ENCODE measurements around the gene ORAI2.

ORAI2 gene

DNA sequence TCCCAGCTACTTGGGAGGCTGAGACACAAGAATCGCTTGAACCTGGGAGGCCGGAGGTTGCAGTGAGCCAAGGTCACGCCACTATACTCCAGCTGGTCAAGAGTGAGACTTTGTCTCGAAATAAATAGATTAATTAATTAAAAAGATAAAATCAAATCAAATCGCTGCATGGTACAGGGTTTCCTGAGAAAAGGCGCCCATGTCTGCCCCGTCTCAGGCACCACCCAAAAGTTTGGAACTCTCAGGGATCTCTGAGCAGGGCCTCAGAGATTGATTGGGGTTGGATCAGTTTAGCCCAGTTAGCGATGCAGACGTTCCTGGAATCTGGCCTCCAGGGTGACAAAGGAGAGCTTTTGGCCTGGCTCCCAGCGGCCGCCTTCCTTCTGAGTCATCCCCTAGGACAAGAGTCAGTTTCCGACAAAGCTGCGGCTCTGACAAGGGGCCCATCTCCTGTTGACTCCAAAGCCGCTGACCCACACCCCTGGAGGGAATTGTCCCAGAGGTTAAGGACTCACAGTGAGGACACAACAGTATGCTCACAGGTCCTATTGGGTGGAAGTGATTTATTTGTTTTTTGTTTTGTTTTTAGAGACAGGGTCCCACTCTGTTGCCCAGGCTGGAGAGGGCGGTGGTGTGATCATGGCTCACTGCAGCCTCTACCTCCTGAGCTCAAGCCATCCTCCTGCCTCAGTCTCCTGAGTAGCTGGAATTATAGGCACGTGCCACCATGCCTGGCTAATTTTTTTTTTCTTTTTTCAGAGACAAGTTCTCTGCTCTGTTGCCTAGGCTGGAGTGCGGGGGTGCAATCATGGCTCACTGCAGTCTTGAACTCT lies 6.8 kb downstream of the ORAI2 start:
- no peak overlapping the region for H3K27ac ChIP-seq (ENCODE audit: insufficient read depth, low read length, poor library complexity, severe bottlenecking)
- no peaks in the 10 kb centered on the region for H3K9me3 ChIP-seq (ENCODE audit: control insufficient read depth, low read length)
- H3K4me1 ChIP-seq (ENCODE audit: control insufficient read depth, insufficient read depth, low read length, poor library complexity, severe bottlenecking), result no peaks in the 10 kb centered on the region
- peaks cover 22% of the 10 kb centered on the region for H3K36me3 ChIP-seq (ENCODE audit: control insufficient read depth, insufficient read depth, low read length)
- no peak for DNase-seq
- H3K4me3 ChIP-seq (ENCODE audit: insufficient read depth, low read depth, low read length, poor library complexity, severe bottlenecking), result no peak overlapping the region
- H3K27me3 ChIP-seq (replicated peaks; ENCODE audit: control insufficient read depth, insufficient read depth, low read length, poor library complexity, severe bottlenecking), result no peaks in the 10 kb centered on the region

DNA sequence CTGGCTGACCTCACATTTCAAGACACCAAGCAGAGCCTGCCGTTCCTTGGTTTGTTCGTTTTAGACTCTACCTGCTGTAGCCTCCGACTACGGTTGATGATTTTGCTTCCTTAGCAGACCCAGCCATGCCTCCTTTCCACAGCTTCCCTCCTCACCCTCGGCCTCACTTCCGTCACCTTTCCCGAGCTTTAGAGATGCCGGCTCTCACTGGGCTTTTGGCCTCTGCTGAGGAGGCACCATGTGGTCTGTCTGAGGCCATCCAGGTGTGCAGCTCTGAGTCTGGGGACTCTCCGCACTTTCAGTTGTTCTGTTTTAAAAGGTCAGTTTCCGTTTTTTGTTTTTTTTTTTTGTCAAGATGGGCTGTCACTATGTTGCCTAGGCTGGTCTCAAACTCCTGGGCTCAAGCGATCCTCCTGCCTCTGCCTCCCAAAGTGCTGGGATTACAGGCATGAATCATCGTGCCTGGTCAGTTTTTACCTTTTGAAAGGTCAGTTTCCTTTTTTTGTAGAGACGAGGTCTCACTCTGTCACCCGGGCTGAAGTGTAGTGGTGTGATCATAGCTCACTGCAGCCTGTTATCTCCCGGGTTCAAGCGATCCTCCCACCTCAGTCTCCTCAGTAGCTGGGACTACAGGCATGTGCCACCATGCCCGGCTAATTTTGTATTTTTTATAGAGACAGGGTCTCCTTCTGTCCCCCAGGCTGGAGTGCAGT lies 11.7 kb downstream of the ORAI2 start:
- no peaks in the 10 kb centered on the region for H3K27me3 ChIP-seq (replicated peaks; ENCODE audit: control insufficient read depth, insufficient read depth, low read length, poor library complexity, severe bottlenecking)
- peaks cover 27% of the 10 kb centered on the region for H3K36me3 ChIP-seq (ENCODE audit: control insufficient read depth, insufficient read depth, low read length)
- H3K9me3 ChIP-seq (ENCODE audit: control insufficient read depth, low read length), result no peaks in the 10 kb centered on the region
- no peak for DNase-seq
- no peaks in the 10 kb centered on the region for H3K4me1 ChIP-seq (ENCODE audit: control insufficient read depth, insufficient read depth, low read length, poor library complexity, severe bottlenecking)
- H3K4me3 ChIP-seq (ENCODE audit: insufficient read depth, low read depth, low read length, poor library complexity, severe bottlenecking), result no peak overlapping the region
- no peak overlapping the region for H3K27ac ChIP-seq (ENCODE audit: insufficient read depth, low read length, poor library complexity, severe bottlenecking)

DNA sequence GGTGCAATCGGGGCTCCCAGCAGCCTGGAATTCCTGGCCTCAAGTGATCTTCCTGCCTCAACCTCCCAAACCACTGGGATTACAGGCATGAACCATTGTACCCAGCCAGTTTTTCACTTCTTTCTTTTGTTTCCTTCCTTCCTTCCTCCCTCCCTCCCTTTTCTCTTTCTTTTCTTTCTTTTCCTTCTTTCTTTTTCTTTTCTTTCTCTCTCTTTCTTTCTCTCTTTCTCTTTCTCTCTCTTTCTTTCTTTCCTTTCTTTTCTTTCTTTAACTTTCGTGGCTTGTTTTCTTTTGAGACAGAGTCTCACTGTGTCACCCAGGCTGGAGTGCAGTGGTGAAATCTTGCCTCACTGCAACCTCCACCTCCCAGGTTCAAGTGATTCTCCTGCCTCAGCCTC lies 12.3 kb downstream of the ORAI2 start:
- H3K27me3 ChIP-seq (replicated peaks; ENCODE audit: control insufficient read depth, insufficient read depth, low read length, poor library complexity, severe bottlenecking), result no peaks in the 10 kb centered on the region
- peaks cover 24% of the 10 kb centered on the region for H3K36me3 ChIP-seq (ENCODE audit: control insufficient read depth, insufficient read depth, low read length)
- DNase-seq, result no peak
- H3K4me1 ChIP-seq (ENCODE audit: control insufficient read depth, insufficient read depth, low read length, poor library complexity, severe bottlenecking), result no peaks in the 10 kb centered on the region
- H3K4me3 ChIP-seq (ENCODE audit: insufficient read depth, low read depth, low read length, poor library complexity, severe bottlenecking), result no peak overlapping the region
- H3K9me3 ChIP-seq (ENCODE audit: control insufficient read depth, low read length), result no peaks in the 10 kb centered on the region
- no peak overlapping the region for H3K27ac ChIP-seq (ENCODE audit: insufficient read depth, low read length, poor library complexity, severe bottlenecking)

DNA sequence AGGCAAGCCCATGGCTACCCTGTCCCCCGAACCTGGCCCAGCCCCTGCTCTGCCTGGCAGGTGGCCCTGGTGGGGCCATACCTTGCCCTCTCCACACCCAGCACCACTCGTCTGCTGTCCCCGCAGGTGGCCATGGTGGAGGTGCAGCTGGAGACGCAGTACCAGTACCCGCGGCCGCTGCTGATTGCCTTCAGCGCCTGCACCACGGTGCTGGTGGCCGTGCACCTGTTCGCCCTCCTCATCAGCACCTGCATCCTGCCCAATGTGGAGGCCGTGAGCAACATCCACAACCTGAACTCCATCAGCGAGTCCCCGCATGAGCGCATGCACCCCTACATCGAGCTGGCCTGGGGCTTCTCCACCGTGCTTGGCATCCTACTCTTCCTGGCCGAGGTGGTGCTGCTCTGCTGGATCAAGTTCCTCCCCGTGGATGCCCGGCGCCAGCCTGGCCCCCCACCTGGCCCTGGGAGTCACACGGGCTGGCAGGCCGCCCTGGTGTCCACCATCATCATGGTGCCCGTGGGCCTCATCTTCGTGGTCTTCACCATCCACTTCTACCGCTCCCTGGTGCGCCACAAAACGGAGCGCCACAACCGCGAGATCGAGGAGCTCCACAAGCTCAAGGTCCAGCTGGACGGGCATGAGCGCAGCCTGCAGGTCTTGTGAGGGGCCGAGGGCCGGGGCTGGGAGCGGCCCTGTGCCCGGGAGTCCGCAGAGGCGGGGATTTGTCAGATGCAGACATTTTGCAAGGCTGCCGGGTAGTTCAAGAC lies 13.2 kb downstream of the ORAI2 start:
- no peak for DNase-seq
- Histone ChIP-seq H3K4me1 (ENCODE audit: control insufficient read depth, insufficient read depth, low read length, poor library complexity, severe bottlenecking) (no peaks in the 10 kb centered on the region), H3K4me3 (ENCODE audit: insufficient read depth, low read depth, low read length, poor library complexity, severe bottlenecking) (no peak overlapping the region), H3K36me3 (ENCODE audit: control insufficient read depth, insufficient read depth, low read length) (peaks cover 24% of the 10 kb centered on the region), H3K27ac (ENCODE audit: insufficient read depth, low read length, poor library complexity, severe bottlenecking) (no peak overlapping the region), H3K9me3 (ENCODE audit: control insufficient read depth, low read length) (no peaks in the 10 kb centered on the region), H3K27me3 (replicated peaks; ENCODE audit: control insufficient read depth, insufficient read depth, low read length, poor library complexity, severe bottlenecking) (no peaks in the 10 kb centered on the region)

DNA sequence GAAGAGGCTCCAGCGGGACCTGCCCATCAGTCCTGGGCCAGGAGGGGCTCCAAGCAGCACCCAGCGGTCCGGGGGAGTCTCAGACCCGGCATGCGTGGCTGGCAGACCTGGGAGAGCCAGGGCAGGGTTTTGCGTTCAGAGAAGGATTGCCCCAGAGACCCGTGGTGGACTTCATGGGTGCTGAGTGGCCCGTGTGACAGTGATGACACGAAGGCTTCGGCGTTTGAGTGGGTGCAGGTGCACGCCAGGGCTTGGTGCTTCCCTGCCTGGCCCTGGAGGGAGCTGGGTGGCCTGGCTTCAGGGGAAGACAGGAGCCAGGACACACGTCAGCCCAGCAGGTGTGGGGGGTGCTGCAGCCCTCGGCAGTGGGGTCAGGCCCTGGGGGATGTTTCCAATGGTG lies 13.9 kb downstream of the ORAI2 start:
- DNase-seq, result no peak
- Histone ChIP-seq H3K4me1 (ENCODE audit: control insufficient read depth, insufficient read depth, low read length, poor library complexity, severe bottlenecking) (no peaks in the 10 kb centered on the region), H3K36me3 (ENCODE audit: control insufficient read depth, insufficient read depth, low read length) (peaks cover 21% of the 10 kb centered on the region), H3K27ac (ENCODE audit: insufficient read depth, low read length, poor library complexity, severe bottlenecking) (no peak overlapping the region), H3K9me3 (ENCODE audit: control insufficient read depth, low read length) (no peaks in the 10 kb centered on the region), H3K27me3 (replicated peaks; ENCODE audit: control insufficient read depth, insufficient read depth, low read length, poor library complexity, severe bottlenecking) (no peaks in the 10 kb centered on the region), H3K4me3 (ENCODE audit: insufficient read depth, low read depth, low read length, poor library complexity, severe bottlenecking) (no peak overlapping the region)

DNA sequence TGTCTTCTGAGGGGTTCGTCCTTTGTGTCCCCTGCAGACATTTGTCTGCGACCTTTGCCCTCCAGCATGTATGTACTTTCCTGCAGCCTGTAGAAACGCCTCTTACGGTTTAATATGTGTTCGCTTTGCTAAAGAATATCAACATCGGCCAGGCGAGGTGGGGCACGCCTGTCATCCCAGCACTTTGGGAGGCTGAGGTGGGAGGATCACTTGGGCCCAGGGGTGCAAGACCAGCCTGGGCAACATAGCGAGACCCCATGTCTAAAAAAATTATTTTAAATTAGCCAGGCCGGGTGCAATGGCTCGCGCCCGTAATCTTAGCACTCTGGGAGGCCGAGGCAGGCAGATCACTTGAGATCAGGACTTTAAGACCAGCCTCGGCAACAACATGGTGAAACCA lies 15.8 kb downstream of the ORAI2 start:
- Histone ChIP-seq H3K27ac (ENCODE audit: insufficient read depth, low read length, poor library complexity, severe bottlenecking) (no peak overlapping the region), H3K4me1 (ENCODE audit: control insufficient read depth, insufficient read depth, low read length, poor library complexity, severe bottlenecking) (no peaks in the 10 kb centered on the region), H3K27me3 (replicated peaks; ENCODE audit: control insufficient read depth, insufficient read depth, low read length, poor library complexity, severe bottlenecking) (no peaks in the 10 kb centered on the region), H3K9me3 (ENCODE audit: control insufficient read depth, low read length) (no peaks in the 10 kb centered on the region), H3K36me3 (ENCODE audit: control insufficient read depth, insufficient read depth, low read length) (peaks cover 21% of the 10 kb centered on the region), H3K4me3 (ENCODE audit: insufficient read depth, low read depth, low read length, poor library complexity, severe bottlenecking) (no peak overlapping the region)
- no peak for DNase-seq

DNA sequence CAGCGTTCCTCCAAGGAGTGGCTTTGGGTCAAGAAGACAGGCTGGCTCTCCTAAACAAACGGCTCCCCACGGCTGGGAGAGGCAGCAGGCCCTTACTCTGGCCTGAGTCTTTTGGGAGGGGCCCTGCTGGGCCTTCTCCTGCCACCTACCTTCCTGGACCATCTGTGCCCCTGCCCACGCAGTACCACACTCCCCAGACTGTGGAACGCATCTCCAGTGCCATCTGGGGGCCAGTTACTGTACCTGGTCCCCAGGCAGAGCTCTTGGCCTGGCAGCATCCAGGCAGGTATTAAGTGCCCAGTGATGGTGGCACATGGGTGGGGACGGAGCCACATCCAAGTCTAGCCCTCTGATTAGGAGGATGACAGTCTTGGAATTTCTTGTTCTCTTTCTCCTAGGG lies 16.9 kb downstream of the ORAI2 start:
- no peak overlapping the region for H3K27ac ChIP-seq (ENCODE audit: insufficient read depth, low read length, poor library complexity, severe bottlenecking)
- no peaks in the 10 kb centered on the region for H3K9me3 ChIP-seq (ENCODE audit: control insufficient read depth, low read length)
- no peaks in the 10 kb centered on the region for H3K27me3 ChIP-seq (replicated peaks; ENCODE audit: control insufficient read depth, insufficient read depth, low read length, poor library complexity, severe bottlenecking)
- H3K36me3 ChIP-seq (ENCODE audit: control insufficient read depth, insufficient read depth, low read length), result peaks cover 17% of the 10 kb centered on the region
- DNase-seq, result peak in 2 of 3 donors; percentile 25
- H3K4me1 ChIP-seq (ENCODE audit: control insufficient read depth, insufficient read depth, low read length, poor library complexity, severe bottlenecking), result no peaks in the 10 kb centered on the region
- no peak overlapping the region for H3K4me3 ChIP-seq (ENCODE audit: insufficient read depth, low read depth, low read length, poor library complexity, severe bottlenecking)

DNA sequence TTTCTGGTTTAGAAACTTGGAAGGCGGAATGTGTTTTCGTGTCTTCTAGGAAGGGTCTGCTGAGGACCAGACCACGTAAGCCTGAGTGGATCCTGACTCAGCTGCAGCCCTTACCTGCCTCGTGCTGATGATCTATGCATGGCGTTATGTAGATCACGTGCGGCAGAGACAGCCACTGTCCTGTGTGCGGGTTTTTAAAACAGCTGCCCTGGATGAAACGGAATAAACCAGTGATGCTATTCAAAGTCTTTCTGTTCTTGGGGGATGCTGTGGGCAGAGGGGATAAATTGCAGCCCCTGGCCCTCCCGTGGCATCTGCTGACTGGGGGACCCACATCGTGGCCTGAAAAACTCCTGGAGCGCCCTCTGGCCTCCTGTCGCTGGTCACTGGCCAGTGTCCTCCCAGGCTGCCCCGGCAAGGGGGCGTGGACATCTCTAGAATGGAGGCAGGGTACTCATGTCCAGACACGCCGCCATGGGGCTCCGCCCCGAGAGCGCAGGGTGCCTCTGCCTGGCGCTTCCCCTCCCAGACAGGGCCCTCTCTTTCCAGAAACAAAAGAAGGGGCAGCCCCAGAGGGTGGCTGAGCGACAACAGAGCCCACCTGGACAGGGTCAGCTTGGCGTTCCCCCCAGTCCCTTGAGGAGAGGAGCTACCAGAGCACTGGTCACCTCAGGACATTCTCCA lies 18.1 kb downstream of the ORAI2 start:
- Histone ChIP-seq H3K4me1 (ENCODE audit: control insufficient read depth, insufficient read depth, low read length, poor library complexity, severe bottlenecking) (no peaks in the 10 kb centered on the region), H3K36me3 (ENCODE audit: control insufficient read depth, insufficient read depth, low read length) (peaks cover 17% of the 10 kb centered on the region), H3K27ac (ENCODE audit: insufficient read depth, low read length, poor library complexity, severe bottlenecking) (no peak overlapping the region), H3K4me3 (ENCODE audit: insufficient read depth, low read depth, low read length, poor library complexity, severe bottlenecking) (no peak overlapping the region), H3K27me3 (replicated peaks; ENCODE audit: control insufficient read depth, insufficient read depth, low read length, poor library complexity, severe bottlenecking) (no peaks in the 10 kb centered on the region), H3K9me3 (ENCODE audit: control insufficient read depth, low read length) (no peaks in the 10 kb centered on the region)
- no peak for DNase-seq

DNA sequence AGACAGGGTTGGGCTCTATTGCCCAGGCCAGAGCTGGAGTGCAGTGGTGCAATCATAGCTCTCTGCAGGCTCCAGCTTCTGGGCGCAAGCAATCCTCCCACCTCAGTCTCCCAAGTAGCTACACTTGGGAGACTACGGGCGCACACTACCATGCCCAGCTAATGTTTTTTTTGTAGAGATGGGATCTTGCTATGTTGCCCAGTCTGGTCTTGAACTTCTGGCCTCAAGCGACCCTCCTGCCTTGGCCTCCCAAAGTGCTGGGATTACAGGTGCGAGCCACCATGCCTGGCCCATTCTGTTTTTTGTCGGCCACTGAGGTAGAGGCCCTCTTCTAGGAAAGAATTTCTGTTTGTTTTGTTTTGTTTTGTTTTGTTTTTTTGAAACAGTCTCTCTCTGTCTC lies 19.1 kb downstream of the ORAI2 start:
- H3K4me3 ChIP-seq (ENCODE audit: insufficient read depth, low read depth, low read length, poor library complexity, severe bottlenecking), result no peak overlapping the region
- H3K9me3 ChIP-seq (ENCODE audit: control insufficient read depth, low read length), result no peaks in the 10 kb centered on the region
- no peak for DNase-seq
- peaks cover 16% of the 10 kb centered on the region for H3K36me3 ChIP-seq (ENCODE audit: control insufficient read depth, insufficient read depth, low read length)
- no peak overlapping the region for H3K27ac ChIP-seq (ENCODE audit: insufficient read depth, low read length, poor library complexity, severe bottlenecking)
- no peaks in the 10 kb centered on the region for H3K27me3 ChIP-seq (replicated peaks; ENCODE audit: control insufficient read depth, insufficient read depth, low read length, poor library complexity, severe bottlenecking)
- no peaks in the 10 kb centered on the region for H3K4me1 ChIP-seq (ENCODE audit: control insufficient read depth, insufficient read depth, low read length, poor library complexity, severe bottlenecking)

All from effector memory CD4-positive, alpha-beta T cell (primary cell).